ENCODE results near the gene NPHS1.

Gene NPHS1

GRCh38 chr19:35789195-35789977 lies 62.9 kb downstream of the NPHS1 start:
- DNase-seq (ENCODE audit: low read depth in 1 of 2, low spot score in 1 of 2), result no peak

DNA sequence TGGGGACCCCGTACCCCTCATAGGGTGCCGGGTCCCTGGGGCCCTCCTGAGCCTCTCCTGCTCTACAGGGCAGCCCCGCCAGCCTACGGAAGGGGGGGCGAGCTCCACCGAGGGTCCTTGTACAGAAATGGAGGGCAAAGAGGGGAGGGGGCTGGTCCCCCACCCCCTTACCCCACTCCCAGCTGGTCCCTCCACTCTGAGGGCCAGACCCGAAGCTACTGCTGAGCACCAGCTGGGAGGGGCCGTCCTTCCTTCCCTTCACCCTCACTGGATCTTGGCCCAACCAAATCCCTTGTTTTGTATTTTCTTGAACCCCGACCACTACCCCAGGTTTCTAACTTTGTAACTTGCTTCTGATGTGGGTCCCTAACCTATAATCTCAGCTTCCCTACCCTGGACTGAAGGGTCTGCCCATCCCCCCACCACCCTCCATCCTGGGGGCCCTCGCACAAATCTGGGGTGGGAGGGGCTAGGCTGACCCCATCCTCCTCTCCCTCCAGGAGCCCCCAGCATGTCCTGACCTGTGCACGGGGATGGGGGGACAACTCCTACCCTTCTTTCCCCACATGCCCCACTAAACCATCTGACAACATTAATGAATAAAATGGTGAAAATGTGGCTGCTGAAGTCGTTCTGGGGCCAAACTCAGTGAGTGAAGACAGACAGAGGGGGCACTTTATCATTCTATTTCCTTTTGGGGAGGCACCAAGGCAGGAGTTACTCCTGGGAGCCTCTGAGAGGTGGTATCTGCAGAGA lies 63.9 kb downstream of the NPHS1 start:
- DNase-seq (ENCODE audit: low read depth in 1 of 2, low spot score in 1 of 2), result no peak

DNA sequence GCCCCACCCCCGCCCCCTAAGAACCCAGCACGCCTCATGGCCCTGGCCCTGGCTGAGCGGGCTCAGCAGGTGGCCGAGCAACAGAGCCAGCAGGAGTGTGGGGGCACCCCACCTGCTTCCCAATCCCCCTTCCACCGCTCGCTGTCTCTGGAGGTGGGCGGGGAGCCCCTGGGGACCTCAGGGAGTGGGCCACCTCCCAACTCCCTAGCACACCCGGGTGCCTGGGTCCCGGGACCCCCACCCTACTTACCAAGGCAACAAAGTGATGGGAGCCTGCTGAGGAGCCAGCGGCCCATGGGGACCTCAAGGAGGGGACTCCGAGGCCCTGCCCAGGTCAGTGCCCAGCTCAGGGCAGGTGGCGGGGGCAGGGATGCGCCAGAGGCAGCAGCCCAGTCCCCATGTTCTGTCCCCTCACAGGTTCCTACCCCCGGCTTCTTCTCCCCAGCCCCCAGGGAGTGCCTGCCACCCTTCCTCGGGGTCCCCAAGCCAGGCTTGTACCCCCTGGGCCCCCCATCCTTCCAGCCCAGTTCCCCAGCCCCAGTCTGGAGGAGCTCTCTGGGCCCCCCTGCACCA lies 65.0 kb downstream of the NPHS1 start:
- no peak for DNase-seq (ENCODE audit: low read depth in 1 of 2, low spot score in 1 of 2)

DNA sequence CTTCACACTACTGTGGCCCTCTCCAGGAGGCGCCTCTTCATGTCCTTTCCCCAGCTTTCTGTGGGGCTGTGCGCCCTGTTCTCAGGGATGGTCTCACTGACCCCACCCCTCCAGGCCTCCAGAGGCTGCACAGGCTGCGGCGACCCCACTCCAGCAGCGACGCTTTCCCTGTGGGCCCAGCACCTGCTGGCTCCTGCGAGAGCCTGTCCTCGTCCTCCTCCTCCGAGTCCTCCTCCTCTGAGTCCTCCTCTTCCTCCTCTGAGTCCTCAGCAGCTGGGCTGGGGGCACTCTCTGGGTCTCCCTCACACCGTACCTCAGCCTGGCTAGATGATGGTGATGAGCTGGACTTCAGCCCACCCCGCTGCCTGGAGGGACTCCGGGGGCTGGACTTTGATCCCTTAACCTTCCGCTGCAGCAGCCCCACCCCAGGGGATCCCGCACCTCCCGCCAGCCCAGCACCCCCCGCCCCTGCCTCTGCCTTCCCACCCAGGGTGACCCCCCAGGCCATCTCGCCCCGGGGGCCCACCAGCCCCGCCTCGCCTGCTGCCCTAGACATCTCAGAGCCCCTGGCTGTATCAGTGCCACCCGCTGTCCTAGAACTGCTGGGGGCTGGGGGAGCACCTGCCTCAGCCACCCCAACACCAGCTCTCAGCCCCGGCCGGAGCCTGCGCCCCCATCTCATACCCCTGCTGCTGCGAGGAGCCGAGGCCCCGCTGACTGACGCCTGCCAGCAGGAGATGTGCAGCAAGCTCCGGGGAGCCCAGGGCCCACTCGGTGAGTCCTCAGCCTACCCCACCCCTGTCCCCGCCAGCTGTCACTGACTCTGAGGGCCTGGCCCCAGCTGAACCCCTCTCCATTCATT lies 65.8 kb downstream of the NPHS1 start:
- no peak for DNase-seq (ENCODE audit: low read depth in 1 of 2, low spot score in 1 of 2)

DNA sequence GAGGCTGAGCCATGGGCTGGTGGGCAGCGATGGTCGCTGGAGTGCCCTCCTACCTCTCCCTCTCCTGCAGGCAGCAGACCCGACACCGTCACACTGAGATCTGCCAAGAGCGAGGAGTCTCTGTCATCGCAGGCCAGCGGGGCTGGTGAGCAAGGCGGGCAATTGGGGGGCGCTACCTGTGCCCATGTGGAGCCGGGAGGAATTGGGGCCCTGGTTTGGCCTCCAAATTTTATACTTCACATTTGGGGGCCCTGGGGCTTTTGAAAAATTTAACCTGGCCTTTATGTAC lies 67.0 kb downstream of the NPHS1 start:
- DNase-seq (ENCODE audit: low read depth in 1 of 2, low spot score in 1 of 2), result no peak

- DNase-seq (ENCODE audit: low read depth in 1 of 2, low spot score in 1 of 2), result no peak
These were observed 67.6 kb downstream of the NPHS1 start for GRCh38 chr19:35784503-35785338.

- no peak for DNase-seq (ENCODE audit: low read depth in 1 of 2, low spot score in 1 of 2)
These were observed 68.6 kb downstream of the NPHS1 start for GRCh38 chr19:35783469-35784434.

- DNase-seq (ENCODE audit: low read depth in 1 of 2, low spot score in 1 of 2), result no peak
These were observed 69.7 kb downstream of the NPHS1 start for GRCh38 chr19:35782589-35782988.

DNA sequence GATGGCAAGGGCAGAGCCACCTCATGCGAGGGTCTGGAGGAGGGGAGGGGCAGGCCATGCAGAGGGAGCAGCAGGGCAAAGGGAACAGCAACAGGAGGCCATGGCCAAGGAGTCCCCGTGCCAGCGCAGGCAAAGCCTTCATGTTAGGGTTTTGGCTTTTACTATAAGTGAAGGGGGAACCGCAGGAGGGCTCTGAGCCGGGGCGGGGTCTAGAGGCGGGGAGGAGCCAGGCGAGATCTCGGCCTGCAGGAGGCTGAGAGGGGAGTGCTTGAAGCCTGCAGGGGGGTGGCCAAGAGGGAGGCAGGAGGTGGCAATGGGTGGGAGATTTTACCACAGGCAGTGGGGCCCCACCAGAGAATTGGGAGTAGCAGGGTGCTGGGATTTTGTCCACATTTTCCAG lies 70.7 kb downstream of the NPHS1 start:
- no peak for DNase-seq (ENCODE audit: low read depth in 1 of 2, low spot score in 1 of 2)

- no peak for DNase-seq (ENCODE audit: low read depth in 1 of 2, low spot score in 1 of 2)
These were observed 71.6 kb downstream of the NPHS1 start for GRCh38 chr19:35780717-35781116.

DNA sequence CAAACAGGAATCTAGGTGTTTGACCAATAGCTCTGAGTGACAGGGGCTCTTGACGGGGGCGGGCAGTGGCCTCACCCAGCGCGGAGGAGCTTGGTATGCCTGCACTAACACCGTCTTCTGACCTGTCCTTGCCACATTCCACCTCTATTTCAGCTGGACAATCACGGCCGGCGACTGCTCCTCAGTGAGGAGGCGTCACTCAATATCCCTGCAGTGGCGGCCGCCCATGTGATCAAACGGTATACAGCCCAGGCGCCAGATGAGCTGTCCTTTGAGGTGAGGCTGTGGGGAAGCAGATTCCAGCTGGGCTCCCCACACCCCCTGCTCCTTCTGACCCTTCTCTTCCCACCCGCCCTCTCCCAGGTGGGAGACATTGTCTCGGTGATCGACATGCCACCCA lies 72.2 kb downstream of the NPHS1 start:
- DNase-seq (ENCODE audit: low read depth in 1 of 2, low spot score in 1 of 2), result no peak

- no peak for DNase-seq (ENCODE audit: low read depth in 1 of 2, low spot score in 1 of 2)
These were observed 73.3 kb downstream of the NPHS1 start for GRCh38 chr19:35779033-35779432.

DNA sequence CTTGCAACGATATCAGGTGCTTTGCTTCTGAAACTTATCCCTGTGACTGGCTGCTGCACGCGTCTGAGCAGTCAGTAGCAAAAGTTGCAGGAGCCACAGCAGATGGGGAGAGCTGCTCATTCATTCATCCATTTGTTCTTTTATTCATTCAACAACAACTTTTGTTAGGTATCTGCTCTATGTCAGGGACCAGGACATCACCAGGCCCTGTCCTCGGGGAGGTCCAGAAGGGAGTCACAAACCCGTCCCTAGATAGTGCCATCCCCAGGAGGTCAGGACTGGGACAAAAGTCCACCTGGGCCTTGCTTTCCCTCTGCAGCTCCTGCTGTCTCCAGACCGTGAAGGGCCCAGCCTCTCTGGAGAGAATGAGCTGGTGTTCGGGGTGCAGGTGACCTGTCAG lies 74.3 kb downstream of the NPHS1 start:
- DNase-seq (ENCODE audit: low read depth in 1 of 2, low spot score in 1 of 2), result no peak

DNA sequence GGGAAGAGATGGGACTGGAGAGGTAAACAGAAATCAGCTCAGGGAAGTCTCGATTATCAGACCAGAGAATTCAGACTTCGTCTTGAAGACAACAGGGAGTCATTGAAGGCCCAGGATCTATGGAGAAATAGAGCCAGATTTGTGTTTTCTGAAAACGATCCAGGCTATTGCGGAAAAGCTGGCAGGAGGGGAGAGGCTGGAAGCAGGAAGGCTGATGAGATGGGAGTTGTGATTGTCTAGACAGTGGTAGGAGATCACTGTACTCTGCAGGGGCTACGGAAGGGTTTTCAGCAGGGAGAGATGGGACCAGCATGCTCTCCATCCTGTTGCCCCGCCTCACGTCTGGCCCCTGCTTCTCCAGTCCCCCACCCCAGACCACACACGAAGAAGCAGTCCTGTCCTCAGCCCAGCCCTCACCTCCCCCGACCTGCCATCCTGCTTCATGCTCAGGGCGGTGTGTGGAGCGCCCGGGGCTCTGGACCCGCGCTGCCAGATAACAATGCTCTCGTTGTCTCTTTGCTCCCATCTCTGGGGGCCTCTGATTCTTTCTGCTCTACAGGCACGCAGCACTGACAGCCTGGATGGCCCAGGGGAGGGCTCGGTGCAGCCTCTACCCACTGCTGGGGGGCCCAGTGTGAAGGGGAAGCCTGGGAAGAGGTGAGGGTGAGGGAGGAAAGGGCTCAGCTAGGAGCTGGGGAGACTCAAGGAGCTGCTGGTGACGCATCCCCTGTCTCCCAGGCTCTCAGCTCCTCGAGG lies 75.0 kb downstream of the NPHS1 start:
- DNase-seq (ENCODE audit: low read depth in 1 of 2, low spot score in 1 of 2), result no peak

- DNase-seq (ENCODE audit: low read depth in 1 of 2, low spot score in 1 of 2), result no peak
These were observed 76.1 kb downstream of the NPHS1 start for GRCh38 chr19:35776102-35776788.

Measured in activated CD4-positive, alpha-beta T cell treated with anti-CD3 and anti-CD28 coated beads, Interleukin-2, amount 50 U/mL, for 24 hours (primary cell).